ENCODE measurements around the gene PIWIL4. TPM values are rescaled to one million over a fixed set of nuclear protein-coding genes. Genes with fewer than 3 reads are reported as not detected.

The PIWIL4 gene
- total and polyA plus RNA-seq, 9 of the 15 experiments (the other 6 are each of a cell fraction or from before 2014, with no cell fraction given): 6.3 to 17.0 (median 10.8) TPM

- intact Hi-C loops (cut with micrococcal nuclease) (no loop called here), in situ Hi-C loops (cut with MboI) (no loop called here)
- no peaks in the 10 kb centered on the region; the same call in 1 of the 2 replicates for H4K20me1 ChIP-seq (replicated peaks; ENCODE audit: control insufficient read depth, insufficient read depth, low read length)
- H2AFZ ChIP-seq (ENCODE audit: low read depth, low read length): peak within 1 kb of the TSS; percentile 99
- CTCF ChIA-PET (ENCODE audit: low intra/inter-chr PET ratio): interaction anchor here (0.5 kb wide), 1 partner anchor 16 kb away, joined by 3 read pairs; no protein-coding TSS in a partner anchor
- H3K27ac ChIP-seq (ENCODE audit: extremely low read depth, low read depth, low read length): peak within 1 kb of the TSS; percentile 95
- WGBS (ENCODE audit: insufficient coverage, low coverage, missing lambda C conversion rate): 2% methylated on average over 71 of the region's 109 CpGs
- peak within 1 kb of the TSS; percentile 71 for H3K4me3 ChIP-seq
- no peaks in the 10 kb centered on the region for H3K9me3 ChIP-seq (replicated peaks; ENCODE audit: control insufficient read depth, insufficient read depth, low read depth, low read length)
- ATAC-seq (peak; percentile 93), DNase-seq (ENCODE audit: extremely low read depth in 1 of 4, low spot score in 3 of 4) (peak; percentile 84 to 88 (median 86)), FAIRE-seq (peak; percentile 19)
- POLR2A ChIA-PET: interaction anchor here (0.6 kb wide), 1 partner anchor 1411 kb away, joined by 4 read pairs; no protein-coding TSS in a partner anchor
- peak within 1 kb of the TSS; percentile 84 for H3K4me2 ChIP-seq (ENCODE audit: insufficient read depth, low read length)
- H3K9me1 ChIP-seq (ENCODE audit: control insufficient read depth, insufficient read depth, low read length): no peaks in the 10 kb centered on the region
- no TSS peak for BruUV-seq (replicated peaks)
- H3K4me1 ChIP-seq (replicated peaks in 1 of 2; ENCODE audit: control insufficient read depth in 2 of 2, insufficient read depth in 2 of 2, low read length in 2 of 2): peaks cover 19 to 27% of the 10 kb centered on the region in 2 experiments; a peak in 4 of 5 replicates
- H3K9ac ChIP-seq (ENCODE audit: insufficient read depth in 1 of 2, low read depth in 2 of 2, low read length in 2 of 2): peak within 1 kb of the TSS; percentile 88 to 92
- no peaks in the 10 kb centered on the region for H3K27me3 ChIP-seq (ENCODE audit: control insufficient read depth in 2 of 2, insufficient read depth in 2 of 2, low read length in 2 of 2)
- H3K79me2 ChIP-seq (ENCODE audit: control insufficient read depth, insufficient read depth, low read length): peaks cover 32% of the 10 kb centered on the region
- peaks cover 13% of the 10 kb centered on the region; the same call in 2 of the 3 replicates for H3K36me3 ChIP-seq (ENCODE audit: control insufficient read depth, insufficient read depth, low read length)
- TF ChIP-seq ZNF518B (CRISPR knock-in tag; IDR thresholded peaks at IDR 0.05) (no peak), ATF6 (CRISPR knock-in tag; IDR thresholded peaks at IDR 0.05) (0 out of 2 replicates have a peak, but pooled peaks have one; percentile 43), TARDBP (IDR thresholded peaks at IDR 0.05) (no peak), SFPQ (IDR thresholded peaks at IDR 0.05; ENCODE audit: low read depth, low read length) (no peak), TFE3 (CRISPR knock-in tag; IDR thresholded peaks at IDR 0.05) (no peak), ATF4 (CRISPR knock-in tag; IDR thresholded peaks at IDR 0.05) (no peak), ZNF146 (CRISPR knock-in tag; IDR thresholded peaks at IDR 0.05; ENCODE audit: unreplicated experiment) (no peak), ZNF766 (CRISPR knock-in tag; conservative IDR thresholded peaks at IDR 0.05) (no peak), PYGO2 (tag; IDR thresholded peaks at IDR 0.05) (no peak)
Measured at GRCh38 chr11:94543695-94544645, 23.2 kb upstream of the PIWIL4 start, which contains the start of gene FUT4. Gene FUT4, plus strand, starts transcription at chr11:94543921. Its CDS starts 213 bp downstream, at chr11:94544134.
